Raji (cell line): ENCODE results near the gene EPS15.

ENCODE experiments used
- POLR2A ChIP-seq: IDR thresholded peaks from 2 replicates; pipeline ENCODE4 v1.6.1; 2011; ENCODE audit warnings: low read depth, low read length, control low read depth; ENCODE audit not compliant: insufficient read depth

The EPS15 gene

DNA sequence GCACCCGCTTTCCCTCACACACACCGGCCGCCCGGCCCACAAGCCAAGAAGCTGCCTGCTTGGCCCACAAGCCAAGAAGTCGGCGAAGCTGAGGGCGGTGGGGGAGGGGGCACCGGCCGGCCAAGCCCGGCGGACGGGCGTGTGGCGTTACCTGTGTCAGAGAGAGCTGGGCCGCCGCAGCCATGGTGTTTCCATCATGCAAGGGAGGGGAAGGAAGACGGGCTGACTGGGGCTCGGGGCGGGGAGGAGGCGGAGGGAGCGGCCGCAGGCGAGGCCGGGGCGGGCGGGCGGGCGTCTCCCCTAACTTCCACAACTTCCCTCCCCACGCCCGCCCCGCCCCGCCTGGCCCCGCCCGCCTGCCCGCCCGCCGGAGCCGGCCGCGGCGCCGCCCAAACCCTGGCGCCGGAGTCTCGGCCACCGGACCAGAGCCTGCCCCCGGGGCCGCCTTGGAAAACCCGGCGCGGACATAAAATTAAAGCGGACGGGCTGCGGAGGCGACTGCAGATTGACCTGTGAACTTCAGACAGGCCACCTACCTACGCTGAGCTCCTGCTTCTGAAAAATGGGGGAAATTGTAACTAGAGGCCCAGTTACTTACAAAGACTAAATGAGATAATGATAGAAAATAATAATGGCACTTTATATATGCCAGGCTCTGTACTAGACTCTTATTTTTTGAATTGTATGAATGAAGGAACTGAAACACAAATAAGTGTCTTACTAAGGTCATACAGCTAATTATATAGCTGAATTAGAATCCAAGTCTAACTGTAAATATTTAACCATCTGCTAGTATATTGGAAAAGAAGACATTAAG lies at the start of gene EPS15:
TSS of gene EPS15 (minus strand) at position 219 of the 817 bp plus-strand sequence. CDS start at position 184, 35 bp downstream.
- TF ChIP-seq POLR2A: peak; percentile 65

DNA sequence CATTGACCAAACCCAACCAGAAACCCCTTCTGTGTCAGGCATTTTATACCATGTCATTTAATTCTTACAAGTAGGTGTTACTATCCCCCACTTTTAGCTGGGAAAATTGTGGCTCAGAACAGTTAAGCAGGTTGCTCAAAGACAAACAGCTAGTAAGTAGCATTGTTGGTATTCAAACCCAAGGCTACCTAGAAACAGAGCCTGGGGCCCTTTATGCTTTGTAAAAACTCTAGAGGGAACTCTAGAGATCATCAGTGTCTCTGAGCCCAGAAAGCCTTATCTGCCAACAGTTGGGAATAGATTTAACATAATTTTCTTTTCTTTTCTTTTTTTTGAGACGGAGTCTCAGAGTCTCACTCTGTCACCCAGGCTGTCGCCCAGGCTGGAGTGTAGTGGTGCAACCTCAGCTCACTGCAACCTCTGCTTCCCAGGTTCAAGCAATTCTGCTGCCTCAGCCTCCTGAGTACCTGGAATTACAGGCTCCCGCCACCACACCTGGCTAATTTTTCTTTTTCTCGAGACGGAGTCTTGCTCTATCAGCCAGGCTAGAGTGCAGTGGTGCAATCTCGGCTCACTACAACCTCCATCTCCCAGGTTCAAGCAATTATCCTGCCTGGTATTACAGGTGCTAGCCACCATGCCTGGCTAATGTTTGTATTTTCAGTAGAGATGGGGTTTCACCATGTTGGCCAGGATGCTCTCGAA lies 49.3 kb upstream of the EPS15 start:
- no peak for TF ChIP-seq POLR2A

DNA sequence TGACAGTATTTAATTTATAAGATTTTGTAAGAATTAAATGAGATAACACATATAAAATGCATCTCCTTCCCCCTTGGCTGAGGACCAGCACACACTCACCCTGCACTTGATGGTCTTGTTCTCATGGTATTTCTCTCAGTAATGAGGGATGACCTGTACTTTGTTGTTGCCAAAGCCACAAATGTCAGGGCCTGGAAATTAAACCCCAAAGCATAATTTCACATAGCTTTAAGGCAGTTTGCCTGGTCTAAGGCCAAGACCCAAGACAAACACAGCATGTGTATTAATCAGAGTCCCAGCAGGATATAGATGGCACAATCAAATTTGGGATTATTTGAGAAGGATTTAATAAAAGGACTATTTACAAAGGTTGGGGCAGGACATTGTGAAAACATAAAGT lies 48.6 kb upstream of the EPS15 start:
- TF ChIP-seq POLR2A: no peak

DNA sequence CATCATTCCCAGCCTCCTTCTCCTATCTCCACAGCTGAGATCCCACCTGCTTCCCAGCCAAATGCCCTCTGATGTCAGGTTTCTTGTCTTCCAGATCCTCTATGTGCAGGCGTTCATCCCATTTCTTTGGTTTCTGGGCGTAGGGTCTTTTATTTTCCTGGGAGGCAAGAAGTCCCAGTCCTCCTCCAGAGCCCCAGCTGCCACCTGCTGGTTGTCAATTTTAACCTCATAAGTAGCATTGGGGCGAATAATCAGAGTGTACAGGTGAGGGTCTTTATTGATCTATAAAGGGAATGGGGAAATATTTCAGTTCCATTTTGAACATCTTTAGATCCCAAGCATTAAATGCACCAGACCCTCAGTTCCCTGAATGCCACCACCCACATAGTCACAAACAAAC lies 47.2 kb upstream of the EPS15 start:
- no peak for TF ChIP-seq POLR2A

DNA sequence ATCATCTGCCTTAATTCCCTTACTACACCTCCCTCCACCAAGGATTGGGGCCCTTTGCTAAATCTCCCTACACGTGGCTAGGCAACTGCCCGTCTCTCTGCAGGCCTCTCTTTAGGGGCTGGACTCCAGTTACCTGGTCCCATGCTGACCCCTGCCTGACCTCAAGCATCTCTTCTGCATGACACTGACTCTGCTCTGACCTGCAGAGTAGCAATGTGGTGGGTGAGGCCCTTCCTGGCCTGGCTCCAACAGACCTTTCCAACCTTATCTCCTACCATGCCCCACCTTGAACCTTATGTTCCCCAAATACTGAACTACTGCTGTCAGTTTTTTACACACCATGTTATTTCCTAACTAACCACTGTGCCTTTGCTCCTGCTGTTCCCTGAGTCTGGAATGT lies 45.9 kb upstream of the EPS15 start:
- no peak for TF ChIP-seq POLR2A

DNA sequence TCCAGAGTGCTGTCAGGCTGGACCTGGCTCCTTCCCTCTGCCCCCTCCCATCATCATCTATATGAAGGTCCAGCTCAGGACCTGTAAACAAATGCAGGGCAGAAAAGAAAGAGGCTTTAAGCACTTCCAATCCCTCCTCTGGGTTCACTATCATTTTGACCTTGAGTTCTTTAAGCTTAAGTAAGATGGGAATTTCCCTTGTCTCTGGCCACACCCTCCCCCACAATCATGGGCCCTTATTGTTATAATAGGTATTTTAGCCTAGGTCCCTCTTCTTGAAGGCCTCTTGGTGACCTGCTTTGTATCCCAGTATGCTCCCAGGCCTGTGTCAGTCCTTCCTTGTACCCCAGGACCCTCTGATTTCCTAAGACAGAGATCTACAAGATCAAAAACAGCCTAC lies 45.1 kb upstream of the EPS15 start:
- no peak for TF ChIP-seq POLR2A

DNA sequence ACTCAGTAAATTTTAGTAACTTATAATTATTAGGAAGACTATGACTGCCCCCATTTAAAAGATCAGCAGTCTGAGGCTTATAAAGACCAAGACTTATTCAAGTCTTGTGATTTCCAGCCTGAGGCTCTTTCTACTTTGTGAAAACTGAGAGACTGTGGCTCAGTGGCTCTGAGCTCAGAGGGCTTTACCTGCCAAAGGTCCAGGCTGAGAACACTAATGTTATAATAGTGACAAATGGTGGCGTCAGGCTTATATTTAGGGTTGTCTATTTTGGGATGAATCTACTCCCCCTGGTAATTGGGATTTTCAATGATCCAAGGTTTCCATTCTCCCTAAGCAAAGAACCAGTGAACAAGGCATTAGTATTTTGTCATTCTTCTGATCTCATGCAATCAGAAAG lies 42.6 kb upstream of the EPS15 start:
- no peak for TF ChIP-seq POLR2A

DNA sequence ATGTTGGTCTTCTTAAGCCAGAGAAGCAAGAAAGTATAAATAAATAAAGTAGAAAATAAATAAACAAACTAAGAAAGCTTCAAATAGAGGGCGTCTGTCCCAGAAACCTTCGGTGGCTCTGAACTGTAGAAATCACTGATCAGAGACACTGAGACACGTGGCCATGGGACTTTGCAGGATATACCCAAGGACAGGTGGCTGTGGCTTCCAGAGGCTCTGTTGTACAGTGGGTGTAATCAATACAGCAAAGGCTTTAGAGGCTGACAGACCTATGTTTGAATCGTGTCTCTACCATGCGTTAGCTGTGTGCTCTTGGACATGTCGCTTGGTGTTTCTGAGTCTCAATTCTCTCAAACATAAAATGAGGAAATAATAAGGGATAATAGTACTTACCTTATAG lies 41.0 kb upstream of the EPS15 start:
- no peak for TF ChIP-seq POLR2A

DNA sequence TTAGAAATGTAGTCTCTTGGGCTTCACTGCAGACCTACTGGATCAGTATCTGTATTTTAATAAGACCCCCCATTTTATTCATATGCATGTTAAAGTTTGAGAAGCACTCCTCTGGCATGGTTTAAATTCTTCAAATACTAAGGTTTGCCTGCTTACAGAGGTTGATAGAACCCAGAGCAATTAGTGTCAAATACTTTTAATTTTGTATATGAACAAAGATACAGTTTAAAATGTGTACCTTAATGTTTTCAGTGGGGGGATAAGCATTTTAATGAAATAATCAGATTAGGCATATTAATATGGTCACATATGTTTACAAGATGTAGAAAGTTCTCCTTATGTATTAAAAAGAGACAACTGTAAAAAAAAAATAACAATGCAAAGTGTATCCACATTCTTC lies 40.4 kb upstream of the EPS15 start:
- TF ChIP-seq POLR2A: no peak

DNA sequence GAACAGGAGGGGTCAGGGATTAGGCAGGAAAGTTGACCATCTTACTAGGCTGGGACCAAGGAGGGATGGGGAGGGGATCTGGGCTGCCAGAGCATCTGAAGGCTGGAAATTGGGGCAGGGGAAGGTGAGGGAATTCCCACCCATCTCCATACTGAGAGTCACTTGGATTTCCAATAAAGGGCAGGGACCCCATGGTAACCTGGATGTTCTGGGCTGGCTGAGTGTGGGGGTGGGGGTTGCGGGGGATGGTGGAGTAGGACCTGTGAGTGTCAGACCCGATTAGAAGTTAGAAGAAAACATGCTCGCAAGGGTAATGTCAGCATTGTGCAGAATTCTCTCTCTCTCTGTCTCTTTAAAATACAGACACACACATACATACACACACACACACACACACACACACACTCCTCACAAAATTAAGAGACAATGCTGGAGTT lies 40.0 kb upstream of the EPS15 start:
- TF ChIP-seq POLR2A: no peak

DNA sequence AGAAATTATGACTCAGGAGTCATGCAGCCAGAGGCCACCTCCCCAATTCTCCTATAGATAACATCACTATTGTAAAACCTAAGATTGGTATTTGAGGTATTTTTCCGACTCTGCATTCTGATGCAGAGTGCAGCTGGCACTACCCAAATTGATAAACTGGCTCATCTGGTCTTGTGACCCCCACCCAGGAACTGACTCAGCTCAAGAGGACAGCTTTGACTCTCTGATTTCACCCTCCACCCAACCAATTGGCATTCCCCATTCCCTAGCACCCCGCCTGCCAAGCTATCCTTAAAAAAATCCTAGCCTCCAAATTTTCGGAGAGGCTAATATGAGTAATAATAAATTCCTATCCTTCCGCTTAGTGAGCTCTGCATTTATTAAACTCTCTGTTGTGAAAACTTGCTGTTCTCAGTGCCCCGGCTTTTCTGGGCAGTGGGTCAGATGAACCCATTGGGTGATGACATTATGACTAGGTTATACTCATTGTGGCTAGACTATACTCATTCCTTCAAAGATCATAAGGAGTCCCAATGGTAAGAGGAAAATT lies 39.4 kb upstream of the EPS15 start:
- no peak for TF ChIP-seq POLR2A

DNA sequence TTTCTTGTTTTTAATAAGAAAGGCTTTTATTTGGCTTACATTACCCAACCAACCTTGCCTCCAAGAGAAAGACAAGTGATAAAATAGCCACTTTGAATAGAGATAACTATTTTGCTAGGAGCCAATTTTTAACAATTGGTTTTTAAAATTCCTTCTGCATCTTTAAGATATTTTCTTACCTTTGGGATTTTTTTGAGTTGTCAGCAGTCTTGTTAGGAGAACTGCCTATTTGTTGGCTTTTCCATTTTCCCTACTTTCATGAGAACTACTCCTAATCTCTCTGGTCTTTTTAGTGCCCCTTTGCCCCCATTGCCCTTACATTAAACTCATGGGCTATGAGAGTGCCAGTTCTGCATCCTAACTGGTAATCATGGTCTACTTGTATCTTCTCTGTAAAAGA lies 38.1 kb upstream of the EPS15 start:
- no peak for TF ChIP-seq POLR2A

DNA sequence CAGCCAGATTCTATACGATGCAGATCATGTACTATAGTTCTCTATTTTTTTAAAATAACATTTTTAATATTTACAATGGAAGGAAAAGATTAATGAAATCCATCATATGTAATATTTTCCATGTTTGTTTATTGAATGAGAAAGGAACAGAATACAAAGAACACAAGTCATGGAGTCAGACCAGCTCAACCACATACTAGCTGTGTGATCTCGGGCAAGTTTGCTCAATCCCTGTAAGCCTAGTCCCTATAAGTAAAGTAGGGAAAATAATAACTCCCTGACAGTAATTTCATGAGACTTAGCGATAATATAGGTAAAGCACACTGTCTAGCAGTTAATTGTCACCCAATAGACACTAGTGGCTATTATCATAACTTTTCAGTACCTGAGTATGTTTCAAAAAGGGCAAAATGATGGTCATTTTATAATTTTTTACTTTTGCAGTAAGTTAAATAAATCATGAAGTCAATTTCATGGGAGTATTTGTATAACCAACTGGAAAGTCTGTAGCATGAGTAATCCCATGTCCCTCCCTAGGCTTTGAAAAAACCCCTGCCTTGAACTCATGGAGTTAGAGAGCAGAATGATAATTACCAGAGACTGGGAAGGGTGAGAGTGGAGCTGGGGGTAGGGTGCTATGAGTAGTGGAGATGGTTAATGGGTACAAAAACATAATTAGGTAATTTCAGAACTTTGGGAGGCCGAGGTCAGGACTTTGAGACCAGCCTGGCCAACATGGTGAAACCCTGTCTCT lies 37.0 kb upstream of the EPS15 start:
- no peak for TF ChIP-seq POLR2A

DNA sequence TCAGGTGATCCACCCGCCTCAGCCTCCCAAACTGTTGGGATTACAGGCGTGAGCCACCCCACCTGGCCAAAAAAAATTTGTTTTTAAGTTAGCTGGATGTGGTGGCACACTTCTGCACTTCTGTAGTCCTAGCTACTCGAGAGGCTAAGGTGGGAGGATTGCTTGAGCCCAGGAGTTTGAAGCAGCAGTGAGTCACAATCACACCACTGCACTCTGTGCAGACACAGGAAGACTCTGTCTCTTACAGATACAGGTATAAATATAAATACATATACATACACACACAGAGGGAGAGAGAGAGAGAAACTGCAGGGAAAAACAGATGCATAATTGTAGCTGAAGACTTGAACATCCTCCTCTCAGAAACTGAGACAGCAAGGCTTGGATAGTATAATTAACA lies 34.8 kb upstream of the EPS15 start:
- no peak for TF ChIP-seq POLR2A

DNA sequence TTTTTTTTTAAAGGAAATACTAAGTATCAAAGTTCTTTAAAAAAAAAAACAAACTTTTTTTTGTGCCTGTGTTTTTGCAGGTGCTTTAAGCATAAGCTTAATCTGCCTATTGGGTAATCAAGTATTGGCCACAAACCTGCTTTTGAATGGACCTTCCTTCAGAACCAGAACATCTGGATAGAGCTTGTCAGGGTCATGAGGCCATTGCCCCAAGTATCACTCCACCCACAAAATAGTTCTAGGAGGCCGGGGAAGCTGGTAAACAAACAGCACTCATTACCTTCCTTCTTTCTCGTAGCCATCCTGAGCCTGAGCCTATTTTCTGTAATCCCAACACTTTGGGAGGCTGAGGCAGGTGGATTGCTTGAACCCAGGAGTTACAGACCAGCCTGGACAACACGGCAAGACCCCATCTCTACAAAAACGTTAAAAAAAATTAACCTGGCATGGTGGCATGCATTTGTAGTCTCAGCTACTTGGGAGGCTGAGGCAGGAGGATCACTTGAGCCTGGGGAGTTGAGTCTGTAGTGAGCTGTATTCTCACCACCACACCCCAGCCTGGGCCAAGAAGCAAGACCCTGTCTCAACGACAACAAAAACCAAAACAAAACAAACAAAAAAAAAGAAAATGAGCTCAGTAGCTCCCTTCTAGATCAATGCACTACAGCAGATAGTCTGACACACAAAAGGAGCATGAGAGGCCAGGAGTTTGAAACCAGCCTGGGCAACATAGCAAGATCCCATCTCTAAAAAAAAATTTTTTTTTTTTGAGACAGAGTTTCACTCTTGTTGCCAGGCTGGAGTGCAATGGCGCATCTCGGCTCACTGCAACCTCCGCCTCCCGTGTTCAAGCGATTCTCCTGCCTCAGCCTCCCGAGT lies 34.1 kb upstream of the EPS15 start:
- TF ChIP-seq POLR2A: no peak

DNA sequence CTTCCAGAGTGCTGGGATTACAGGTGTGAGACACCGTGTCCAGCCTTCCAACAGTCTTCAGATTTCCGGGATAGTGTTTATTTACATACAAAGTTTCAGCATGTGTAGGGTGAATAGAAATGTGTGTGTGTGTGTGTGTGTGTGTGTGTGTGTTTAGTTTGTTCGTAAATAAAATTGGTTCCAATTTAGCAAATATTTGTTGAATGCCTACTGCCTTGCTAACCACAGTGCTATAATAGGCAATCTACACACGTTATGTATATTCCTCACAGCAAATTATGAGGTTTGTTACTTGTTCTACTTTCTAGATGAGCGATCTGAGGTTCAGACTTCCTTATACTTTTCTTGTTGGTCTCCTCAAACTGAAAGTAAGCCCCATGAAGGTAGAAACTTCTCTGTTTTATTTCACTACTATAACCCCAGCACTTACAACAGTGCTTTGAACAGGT lies 32.8 kb upstream of the EPS15 start:
- TF ChIP-seq POLR2A: no peak
